Adrenal gland (tissue), 5 donors: ENCODE results near the gene TMEM8B.

ENCODE experiments used
- POLR2A ChIP-seq, 2 donors: fragments of 450-650 bp; IDR thresholded peaks; one replicate each; pipeline ENCODE4 v1.6.1; 2017; ENCODE audit warnings: antibody characterized with exemption in 2 of 2, mild to moderate bottlenecking in 2 of 2, moderate library complexity in 1 of 2
- TF ChIP-seq, protein P1 (sequence below), 6 experiments: fragments of 450-650 bp in 4 of 6; fragments of 200-600 bp in 2 of 6; sonication (generic) in 1 of 6; IDR thresholded peaks; 1 replicate in 5 of 6; 2 replicates in 1 of 6; pipeline versions ENCODE4 v1.5.1 to v1.8.0; 2016 to 2021; ENCODE audit warnings: antibody characterized with exemption in 6 of 6, mild to moderate bottlenecking in 2 of 6, moderate library complexity in 1 of 6
- donor health status: DM: no; HTN: no; CAD: no.

DNA sequence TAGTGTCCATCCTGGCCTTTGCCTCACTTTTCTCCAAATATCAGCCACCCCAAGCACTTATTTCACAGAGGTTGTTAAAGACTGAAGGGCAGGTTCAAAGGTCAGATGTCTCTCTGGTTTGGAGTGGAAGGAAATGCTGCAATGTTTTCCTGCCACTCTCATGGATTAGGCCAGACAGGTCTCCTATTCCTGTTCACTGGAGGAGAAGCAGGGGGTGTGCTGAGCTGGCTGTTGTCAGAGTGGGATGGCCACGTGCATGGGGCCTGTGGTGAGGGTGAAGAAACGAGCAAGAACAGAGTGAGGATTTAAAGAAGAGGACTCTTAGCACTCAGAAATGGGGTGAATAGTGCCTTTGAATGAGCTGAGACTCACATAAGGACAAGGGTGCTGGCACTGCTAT lies 6.7 kb downstream of the TMEM8B start:
- TF ChIP-seq, protein P1, sequence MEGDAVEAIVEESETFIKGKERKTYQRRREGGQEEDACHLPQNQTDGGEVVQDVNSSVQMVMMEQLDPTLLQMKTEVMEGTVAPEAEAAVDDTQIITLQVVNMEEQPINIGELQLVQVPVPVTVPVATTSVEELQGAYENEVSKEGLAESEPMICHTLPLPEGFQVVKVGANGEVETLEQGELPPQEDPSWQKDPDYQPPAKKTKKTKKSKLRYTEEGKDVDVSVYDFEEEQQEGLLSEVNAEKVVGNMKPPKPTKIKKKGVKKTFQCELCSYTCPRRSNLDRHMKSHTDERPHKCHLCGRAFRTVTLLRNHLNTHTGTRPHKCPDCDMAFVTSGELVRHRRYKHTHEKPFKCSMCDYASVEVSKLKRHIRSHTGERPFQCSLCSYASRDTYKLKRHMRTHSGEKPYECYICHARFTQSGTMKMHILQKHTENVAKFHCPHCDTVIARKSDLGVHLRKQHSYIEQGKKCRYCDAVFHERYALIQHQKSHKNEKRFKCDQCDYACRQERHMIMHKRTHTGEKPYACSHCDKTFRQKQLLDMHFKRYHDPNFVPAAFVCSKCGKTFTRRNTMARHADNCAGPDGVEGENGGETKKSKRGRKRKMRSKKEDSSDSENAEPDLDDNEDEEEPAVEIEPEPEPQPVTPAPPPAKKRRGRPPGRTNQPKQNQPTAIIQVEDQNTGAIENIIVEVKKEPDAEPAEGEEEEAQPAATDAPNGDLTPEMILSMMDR (IDR thresholded peaks at IDR 0.05) = no peak
- TF ChIP-seq POLR2A (IDR thresholded peaks at IDR 0.05) = no peak
